Endodermal cell (in vitro differentiated cells): Measurements from ENCODE around the gene KIT. TPM values are rescaled to one million over a fixed set of nuclear protein-coding genes. Genes with fewer than 3 reads are reported as not detected.

Source experiments
- DNase-seq: peaks from one replicate; pipeline ENCODE4 v3.0.0-alpha.2; 2017
- H3K27ac ChIP-seq: 2 replicates; pipeline ENCODE4 v1.5.1; 2013; ENCODE audit warnings: mild to moderate bottlenecking, low read depth, low read length, moderate library complexity
- H3K27me3 ChIP-seq: 2 replicates; pipeline ENCODE4 v1.6.1; 2013; ENCODE audit warnings: mild to moderate bottlenecking, low read length, moderate library complexity; ENCODE audit not compliant: insufficient read depth, control insufficient read depth, poor library complexity, severe bottlenecking
- H3K36me3 ChIP-seq: 2 replicates; pipeline ENCODE4 v1.7.0; 2013; ENCODE audit warnings: mild to moderate bottlenecking, low read length, moderate library complexity; ENCODE audit not compliant: control insufficient read depth, insufficient read depth
- H3K4me1 ChIP-seq: one replicate; pipeline ENCODE4 v1.7.0; 2013; ENCODE audit warnings: low read length; ENCODE audit not compliant: control insufficient read depth, insufficient read depth
- H3K4me3 ChIP-seq: 2 replicates; pipeline ENCODE4 v1.5.1; 2013; ENCODE audit warnings: mild to moderate bottlenecking, low read length, moderate library complexity
- H3K9ac ChIP-seq: 2 replicates; pipeline ENCODE4 v1.6.1; 2013; ENCODE audit warnings: mild to moderate bottlenecking, low read length, moderate library complexity; ENCODE audit not compliant: poor library complexity, severe bottlenecking; ENCODE audit errors: extremely low read depth
- H3K9me3 ChIP-seq: 2 replicates; pipeline ENCODE4 v1.6.1; 2013; ENCODE audit warnings: mild to moderate bottlenecking, low read length, moderate library complexity; ENCODE audit not compliant: control insufficient read depth
- H3K27ac Mint-ChIP-seq: 2 replicates; pipeline ENCODE4 v1.8.0; 2020; ENCODE audit warnings: mixed read lengths
- H3K27me3 Mint-ChIP-seq: 2 replicates; pipeline ENCODE4 v1.8.0; 2021; ENCODE audit warnings: mild to moderate bottlenecking, mixed read lengths; ENCODE audit not compliant: insufficient read depth
- H3K36me3 Mint-ChIP-seq: 2 replicates; pipeline ENCODE4 v1.8.0; 2020; ENCODE audit warnings: low read depth, mixed read lengths
- H3K4me1 Mint-ChIP-seq: 2 replicates; pipeline ENCODE4 v1.8.0; 2020; ENCODE audit warnings: mixed read lengths
- H3K4me3 Mint-ChIP-seq: 2 replicates; pipeline ENCODE4 v1.8.0; 2020; ENCODE audit warnings: mild to moderate bottlenecking, moderate library complexity, mixed read lengths
- H3K9me3 Mint-ChIP-seq: 2 replicates; pipeline ENCODE4 v1.8.0; 2020; ENCODE audit warnings: mild to moderate bottlenecking, mixed read lengths
- WGBS, 2 experiments: methylation state at CpG; one replicate each; pipeline versions ENCODE4 v1.1.5 to v1.1.7; 2013; ENCODE audit warnings: missing lambda C conversion rate in 2 of 2, mixed read lengths in 1 of 2; ENCODE audit not compliant: insufficient coverage in 1 of 2, insufficient read length in 1 of 2; 5-methylcytosine and 5-hydroxymethylcytosine counted together
- total RNA-seq, 2 donors: library from RNA; stranded (reverse); fragmentation: NEBNext Ultra II Directional in 1 of 2; extraction: Animal tissue kit (Norgen Biotek cat#: 25700) in 1 of 2; gene quantifications; 2 replicates in 1 of 2; 3 replicates in 1 of 2; pipeline ENCODE4 v1.2.1, GENCODE V29; 2021
- TF ChIP-seq, protein P1 (sequence below): fragments of 200-600 bp; sonication (generic); conservative IDR thresholded peaks from 2 replicates; pipeline ENCODE4 v1.5.0; 2021; ENCODE audit warnings: antibody characterized with exemption, mild to moderate bottlenecking

Gene KIT
- total RNA-seq, 2 donors from 2014 or later, result 135 to 167 TPM

DNA sequence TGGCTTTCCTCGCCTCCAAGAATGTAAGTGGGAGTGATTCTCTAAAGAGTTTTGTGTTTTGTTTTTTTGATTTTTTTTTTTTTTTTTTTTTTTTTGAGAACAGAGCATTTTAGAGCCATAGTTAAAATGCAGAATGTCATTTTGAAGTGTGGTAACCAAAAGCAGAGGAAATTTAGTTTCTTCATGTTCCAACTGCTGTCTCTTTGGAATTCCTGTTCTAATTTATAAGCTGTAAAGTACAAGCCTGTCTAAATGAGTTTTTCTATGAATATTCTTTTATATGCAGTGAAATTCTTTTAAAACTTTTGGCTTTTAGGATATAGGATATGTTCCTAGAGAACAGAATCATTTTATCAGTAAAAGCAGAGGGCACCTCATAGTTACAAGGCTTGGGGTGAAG lies 74.2 kb downstream of the KIT start:
- no peak overlapping the region for H3K27ac Mint-ChIP-seq
- Histone ChIP-seq H3K27me3 (no peaks in the 10 kb centered on the region), H3K4me1 (no peaks in the 10 kb centered on the region), H3K9me3 (no peaks in the 10 kb centered on the region), H3K36me3 (peaks cover 100% of the 10 kb centered on the region), H3K9ac (no peak overlapping the region), H3K4me3 (no peak overlapping the region), H3K27ac (no peak overlapping the region)
- peaks cover 90% of the 10 kb centered on the region for H3K36me3 Mint-ChIP-seq
- DNase-seq, result no peak
- H3K27me3 Mint-ChIP-seq, result no peaks in the 10 kb centered on the region
- H3K4me1 Mint-ChIP-seq, result peaks cover 3% of the 10 kb centered on the region
- H3K4me3 Mint-ChIP-seq, result no peak overlapping the region
- 89% methylated on average over 1 of the region's 1 CpG; no CpG with 5 or more reads in 1 of the 2 experiments for WGBS, 2 experiments
- TF ChIP-seq, protein P1, sequence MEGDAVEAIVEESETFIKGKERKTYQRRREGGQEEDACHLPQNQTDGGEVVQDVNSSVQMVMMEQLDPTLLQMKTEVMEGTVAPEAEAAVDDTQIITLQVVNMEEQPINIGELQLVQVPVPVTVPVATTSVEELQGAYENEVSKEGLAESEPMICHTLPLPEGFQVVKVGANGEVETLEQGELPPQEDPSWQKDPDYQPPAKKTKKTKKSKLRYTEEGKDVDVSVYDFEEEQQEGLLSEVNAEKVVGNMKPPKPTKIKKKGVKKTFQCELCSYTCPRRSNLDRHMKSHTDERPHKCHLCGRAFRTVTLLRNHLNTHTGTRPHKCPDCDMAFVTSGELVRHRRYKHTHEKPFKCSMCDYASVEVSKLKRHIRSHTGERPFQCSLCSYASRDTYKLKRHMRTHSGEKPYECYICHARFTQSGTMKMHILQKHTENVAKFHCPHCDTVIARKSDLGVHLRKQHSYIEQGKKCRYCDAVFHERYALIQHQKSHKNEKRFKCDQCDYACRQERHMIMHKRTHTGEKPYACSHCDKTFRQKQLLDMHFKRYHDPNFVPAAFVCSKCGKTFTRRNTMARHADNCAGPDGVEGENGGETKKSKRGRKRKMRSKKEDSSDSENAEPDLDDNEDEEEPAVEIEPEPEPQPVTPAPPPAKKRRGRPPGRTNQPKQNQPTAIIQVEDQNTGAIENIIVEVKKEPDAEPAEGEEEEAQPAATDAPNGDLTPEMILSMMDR, result no peak
- H3K9me3 Mint-ChIP-seq, result no peaks in the 10 kb centered on the region

DNA sequence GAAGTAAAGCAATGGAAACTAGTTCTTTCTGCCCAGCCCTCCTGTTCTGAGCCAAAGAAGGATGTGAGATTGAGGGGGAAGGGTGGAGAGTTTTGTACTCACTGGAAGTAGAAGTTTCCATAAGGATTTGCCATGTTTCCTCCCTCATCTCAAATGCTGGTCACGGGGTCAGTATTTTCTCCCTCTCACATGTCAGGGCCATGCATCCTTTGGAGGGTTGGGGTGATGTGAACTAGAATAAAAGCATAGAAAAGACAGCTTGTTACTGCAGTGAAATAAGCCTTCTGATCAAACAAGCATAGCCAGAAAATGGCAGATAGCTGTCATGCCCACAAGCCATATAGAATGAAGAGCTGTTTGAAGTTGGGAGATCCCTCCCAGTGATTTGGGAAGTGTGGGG lies 79.7 kb downstream of the KIT start:
- WGBS, 2 experiments, result 91% methylated on average over 1 of the region's 1 CpG; no CpG with 5 or more reads in 1 of the 2 experiments
- no peak overlapping the region for H3K4me3 ChIP-seq
- H3K4me1 ChIP-seq, result no peaks in the 10 kb centered on the region
- H3K9ac ChIP-seq, result no peak overlapping the region
- H3K27me3 Mint-ChIP-seq, result no peaks in the 10 kb centered on the region
- no peak overlapping the region for H3K27ac ChIP-seq
- H3K36me3 Mint-ChIP-seq, result peaks cover 91% of the 10 kb centered on the region
- no peaks in the 10 kb centered on the region for H3K9me3 Mint-ChIP-seq
- DNase-seq, result no peak
- H3K4me1 Mint-ChIP-seq, result no peaks in the 10 kb centered on the region
- TF ChIP-seq, protein P1, result no peak
- peaks cover 100% of the 10 kb centered on the region for H3K36me3 ChIP-seq
- H3K27me3 ChIP-seq, result no peaks in the 10 kb centered on the region
- no peak overlapping the region for H3K27ac Mint-ChIP-seq
- H3K9me3 ChIP-seq, result no peaks in the 10 kb centered on the region
- no peak overlapping the region for H3K4me3 Mint-ChIP-seq

DNA sequence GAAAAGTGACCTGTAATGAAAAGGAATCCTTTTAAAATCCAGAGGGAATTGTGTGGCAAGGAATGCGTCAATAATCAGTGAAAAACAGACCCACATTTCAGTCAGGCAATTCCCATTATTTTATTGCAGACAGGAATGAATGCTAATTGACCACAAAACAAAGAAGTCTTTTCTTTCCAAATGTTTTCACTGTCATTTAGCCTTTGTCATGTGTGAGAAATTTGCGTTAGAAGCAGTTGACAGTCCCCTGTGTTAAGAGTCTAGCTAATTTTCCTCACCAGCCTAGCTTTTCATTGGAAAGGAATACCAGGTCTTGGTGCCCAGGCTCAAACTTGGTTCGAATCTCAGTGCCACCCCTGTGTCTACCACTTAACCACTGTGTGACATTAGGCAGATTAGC lies 83.4 kb downstream of the KIT start:
- Mint-ChIP-seq H3K9me3 (no peaks in the 10 kb centered on the region), H3K4me1 (no peaks in the 10 kb centered on the region), H3K4me3 (no peak overlapping the region), H3K36me3 (peaks cover 94% of the 10 kb centered on the region), H3K27me3 (no peaks in the 10 kb centered on the region), H3K27ac (no peak overlapping the region)
- DNase-seq, result no peak
- Histone ChIP-seq H3K36me3 (peaks cover 91% of the 10 kb centered on the region), H3K27me3 (no peaks in the 10 kb centered on the region), H3K4me1 (no peaks in the 10 kb centered on the region), H3K4me3 (no peak overlapping the region), H3K27ac (peak overlapping the region; percentile 4), H3K9me3 (peaks cover 6% of the 10 kb centered on the region), H3K9ac (no peak overlapping the region)
- WGBS, 2 experiments, result 79 to 91% methylated on average over 2 to 3 of the region's 3 CpGs
- TF ChIP-seq, protein P1, result no peak
